WTC11 (cell line): ENCODE measurements around the gene RPL36. TPM values are rescaled to one million over a fixed set of nuclear protein-coding genes. Genes with fewer than 3 reads are reported as not detected.

ENCODE experiments used
- ATAC-seq: fragments of 200-7000 bp; cut with Tn5 transposase; 2 replicates; pipeline ENCODE4 v1.10.0; 2021; ENCODE audit warnings: mild to moderate bottlenecking, moderate library complexity
- CTCF ChIA-PET: fragments of 300-600 bp; sonication (Branson Sonifier 250); formaldehyde crosslinking; loops from one replicate; lab custom pipeline; 2021; ENCODE audit warnings: antibody characterized with exemption; lab: Charles Lee
- POLR2A ChIA-PET: fragments of 350-600 bp; sonication (Branson Sonifier 250); formaldehyde crosslinking; loops from one replicate; lab custom pipeline; 2021; ENCODE audit warnings: antibody characterized with exemption; lab: Charles Lee
- DNase-seq: peaks from one replicate; pipeline ENCODE4 v3.0.0; 2021; ENCODE audit warnings: low spot score
- H3K27ac Mint-ChIP-seq: 2 replicates; pipeline ENCODE4 v1.8.0; 2021; ENCODE audit warnings: mixed read lengths
- H3K27me3 Mint-ChIP-seq: 2 replicates; pipeline ENCODE4 v1.8.0; 2021; ENCODE audit warnings: low read depth, mild to moderate bottlenecking, moderate library complexity, mixed read lengths
- H3K36me3 Mint-ChIP-seq: 2 replicates; pipeline ENCODE4 v1.8.0; 2021; ENCODE audit warnings: mixed read lengths
- H3K4me1 Mint-ChIP-seq: 2 replicates; pipeline ENCODE4 v1.8.0; 2022; ENCODE audit warnings: mixed read lengths
- H3K4me3 Mint-ChIP-seq: 2 replicates; pipeline ENCODE4 v1.8.0; 2021; ENCODE audit warnings: mild to moderate bottlenecking, moderate library complexity, mixed read lengths
- H3K9me3 Mint-ChIP-seq: 2 replicates; pipeline ENCODE4 v1.8.0; 2021; ENCODE audit warnings: mixed read lengths
- CBFB ChIP-seq: sonication (generic); formaldehyde crosslinking; IDR thresholded peaks from 2 replicates; pipeline ENCODE4 v1.8.1; 2022; ENCODE audit warnings: mild to moderate bottlenecking, low read depth, missing genetic modification reagents
- FOXJ3 ChIP-seq: sonication (generic); formaldehyde crosslinking; IDR thresholded peaks from 2 replicates; pipeline ENCODE4 v1.9.0; 2021; ENCODE audit warnings: missing genetic modification reagents, mild to moderate bottlenecking, borderline replicate concordance
- GRHL2 ChIP-seq: fragments of 250-450 bp; sonication (Bioruptor Pico); IDR thresholded peaks from 2 replicates; pipeline ENCODE4 v1.8.0; 2022; ENCODE audit warnings: mild to moderate bottlenecking, moderate library complexity; ENCODE audit not compliant: insufficient replicate concordance, severe bottlenecking
- GTF2I ChIP-seq: fragments of 250-450 bp; sonication (Bioruptor Pico); conservative IDR thresholded peaks from 2 replicates; pipeline ENCODE4 v1.4.0; 2021; ENCODE audit warnings: mild to moderate bottlenecking
- JAZF1 ChIP-seq: fragments of 250-450 bp; sonication (Bioruptor Pico); IDR thresholded peaks from 2 replicates; pipeline ENCODE4 v1.9.0; 2021; ENCODE audit warnings: moderate library complexity, mild to moderate bottlenecking, inconsistent platforms
- MXD4 ChIP-seq: fragments of 250-450 bp; sonication (Bioruptor Pico); IDR thresholded peaks from 2 replicates; pipeline ENCODE4 v1.8.0; 2021; ENCODE audit warnings: mild to moderate bottlenecking, moderate library complexity, borderline replicate concordance
- MYBL2 ChIP-seq: sonication (generic); formaldehyde crosslinking; IDR thresholded peaks from 2 replicates; pipeline ENCODE4 v1.8.1; 2023; ENCODE audit warnings: mild to moderate bottlenecking, moderate library complexity, missing genetic modification reagents
- NR2C2 ChIP-seq: sonication (generic); formaldehyde crosslinking; IDR thresholded peaks from 2 replicates; pipeline ENCODE4 v1.8.0; 2022; ENCODE audit warnings: mild to moderate bottlenecking, missing genetic modification reagents
- NR3C1 ChIP-seq: sonication (generic); formaldehyde crosslinking; conservative IDR thresholded peaks from 2 replicates; pipeline ENCODE4 v1.8.1; 2023; ENCODE audit warnings: low read depth, mild to moderate bottlenecking, missing genetic modification reagents
- OVOL2 ChIP-seq: fragments of 250-450 bp; sonication (Bioruptor Pico); IDR thresholded peaks from 2 replicates; pipeline ENCODE4 v1.9.0; 2021; ENCODE audit warnings: mild to moderate bottlenecking, borderline replicate concordance
- PRRX2 ChIP-seq: fragments of 250-450 bp; sonication (Bioruptor Pico); IDR thresholded peaks from 2 replicates; pipeline ENCODE4 v1.8.0; 2021; ENCODE audit warnings: mild to moderate bottlenecking
- SP1 ChIP-seq: sonication (generic); formaldehyde crosslinking; conservative IDR thresholded peaks from 2 replicates; pipeline ENCODE4 v1.8.1; 2022; ENCODE audit warnings: missing genetic modification reagents
- ZBTB21 ChIP-seq: sonication (generic); formaldehyde crosslinking; IDR thresholded peaks from 2 replicates; pipeline ENCODE4 v1.8.1; 2023; ENCODE audit warnings: mild to moderate bottlenecking, missing genetic modification reagents, borderline replicate concordance
- ZNF138 ChIP-seq: sonication (generic); formaldehyde crosslinking; conservative IDR thresholded peaks from 2 replicates; pipeline ENCODE4 v1.8.1; 2022; ENCODE audit warnings: mild to moderate bottlenecking, moderate library complexity, missing genetic modification reagents
- ZNF263 ChIP-seq: sonication (generic); formaldehyde crosslinking; IDR thresholded peaks from 2 replicates; pipeline ENCODE4 v1.8.1; 2022; ENCODE audit warnings: low read depth, mild to moderate bottlenecking, moderate library complexity, missing genetic modification reagents
- total RNA-seq: library from RNA; stranded (reverse); gene quantifications from 3 replicates; pipeline ENCODE4 v1.2.3, GENCODE V29; 2021
- TF ChIP-seq, protein P1 (sequence below): sonication (generic); formaldehyde crosslinking; IDR thresholded peaks from 2 replicates; pipeline ENCODE4 v1.8.1; 2022; ENCODE audit warnings: missing genetic modification reagents, borderline replicate concordance
- TF ChIP-seq, protein P2 (sequence below): fragments of 250-450 bp; sonication (Bioruptor Pico); IDR thresholded peaks from 2 replicates; pipeline ENCODE4 v2.1.2; 2022; ENCODE audit warnings: mild to moderate bottlenecking, moderate library complexity
- TF ChIP-seq, protein P3 (sequence below): sonication (generic); formaldehyde crosslinking; IDR thresholded peaks from 2 replicates; pipeline ENCODE4 v1.8.1; 2023; ENCODE audit warnings: mild to moderate bottlenecking, missing genetic modification reagents, moderate library complexity
- TF ChIP-seq, protein P4 (sequence below): fragments of 250-450 bp; sonication (Bioruptor Pico); IDR thresholded peaks from 2 replicates; pipeline ENCODE4 v1.8.0; 2021; ENCODE audit warnings: mild to moderate bottlenecking

The RPL36 gene
- total RNA-seq, 1 experiment from 2014 or later = 1,080 TPM

DNA sequence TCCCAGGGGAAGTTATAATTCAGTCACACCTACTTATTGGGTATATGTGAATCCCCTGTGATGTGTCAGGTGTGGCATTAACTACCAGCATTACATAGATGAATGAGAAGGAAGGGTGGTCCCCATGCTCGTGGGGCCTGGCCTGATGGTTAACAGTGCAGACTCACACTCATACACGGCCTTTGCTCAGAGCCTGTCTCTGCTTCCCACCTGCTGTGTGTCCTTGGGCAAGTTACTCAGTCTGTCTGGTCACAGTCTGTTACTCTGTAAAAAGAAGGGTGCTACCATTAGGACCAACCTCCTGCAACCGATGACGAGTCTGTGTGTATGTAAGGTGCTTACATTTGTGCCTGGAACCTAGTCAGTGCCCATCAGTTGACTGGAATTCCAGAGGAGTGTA is 43.4 kb upstream of the RPL36 start:
- ChIA-PET POLR2A (no interaction called here), CTCF (no interaction called here)
- TF ChIP-seq, protein P1, sequence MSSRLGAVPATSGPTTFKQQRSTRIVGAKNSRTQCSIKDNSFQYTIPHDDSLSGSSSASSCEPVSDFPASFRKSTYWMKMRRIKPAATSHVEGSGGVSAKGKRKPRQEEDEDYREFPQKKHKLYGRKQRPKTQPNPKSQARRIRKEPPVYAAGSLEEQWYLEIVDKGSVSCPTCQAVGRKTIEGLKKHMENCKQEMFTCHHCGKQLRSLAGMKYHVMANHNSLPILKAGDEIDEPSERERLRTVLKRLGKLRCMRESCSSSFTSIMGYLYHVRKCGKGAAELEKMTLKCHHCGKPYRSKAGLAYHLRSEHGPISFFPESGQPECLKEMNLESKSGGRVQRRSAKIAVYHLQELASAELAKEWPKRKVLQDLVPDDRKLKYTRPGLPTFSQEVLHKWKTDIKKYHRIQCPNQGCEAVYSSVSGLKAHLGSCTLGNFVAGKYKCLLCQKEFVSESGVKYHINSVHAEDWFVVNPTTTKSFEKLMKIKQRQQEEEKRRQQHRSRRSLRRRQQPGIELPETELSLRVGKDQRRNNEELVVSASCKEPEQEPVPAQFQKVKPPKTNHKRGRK (CRISPR knock-in tag) = no peak
- H3K27ac Mint-ChIP-seq = no peak overlapping the region
- DNase-seq = no peak
- no peaks in the 10 kb centered on the region for H3K27me3 Mint-ChIP-seq
- no peak for ATAC-seq
- H3K9me3 Mint-ChIP-seq = no peaks in the 10 kb centered on the region
- peaks cover 91% of the 10 kb centered on the region for H3K36me3 Mint-ChIP-seq
- no peak overlapping the region for H3K4me3 Mint-ChIP-seq
- H3K4me1 Mint-ChIP-seq = no peaks in the 10 kb centered on the region

DNA sequence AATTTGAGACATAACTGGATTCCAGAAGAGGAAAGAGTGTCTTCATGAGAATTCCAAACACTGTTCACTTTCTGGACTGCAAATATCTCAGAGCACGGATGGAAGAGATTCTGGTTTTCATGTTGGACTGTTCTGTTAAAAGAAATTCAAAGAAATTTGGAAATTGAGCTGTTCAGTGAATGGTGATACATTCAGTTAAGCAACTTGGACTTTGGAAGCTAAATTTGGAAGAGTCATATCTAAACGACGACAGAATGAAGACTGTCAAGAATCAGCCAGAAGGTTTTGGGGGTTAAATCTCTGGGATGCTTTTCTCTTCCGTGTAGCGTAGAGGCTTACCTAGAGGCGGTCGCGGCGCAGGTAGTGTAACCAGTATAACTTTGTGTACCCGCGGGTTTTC is 41.6 kb upstream of the RPL36 start:
- TF ChIP-seq, protein P2, sequence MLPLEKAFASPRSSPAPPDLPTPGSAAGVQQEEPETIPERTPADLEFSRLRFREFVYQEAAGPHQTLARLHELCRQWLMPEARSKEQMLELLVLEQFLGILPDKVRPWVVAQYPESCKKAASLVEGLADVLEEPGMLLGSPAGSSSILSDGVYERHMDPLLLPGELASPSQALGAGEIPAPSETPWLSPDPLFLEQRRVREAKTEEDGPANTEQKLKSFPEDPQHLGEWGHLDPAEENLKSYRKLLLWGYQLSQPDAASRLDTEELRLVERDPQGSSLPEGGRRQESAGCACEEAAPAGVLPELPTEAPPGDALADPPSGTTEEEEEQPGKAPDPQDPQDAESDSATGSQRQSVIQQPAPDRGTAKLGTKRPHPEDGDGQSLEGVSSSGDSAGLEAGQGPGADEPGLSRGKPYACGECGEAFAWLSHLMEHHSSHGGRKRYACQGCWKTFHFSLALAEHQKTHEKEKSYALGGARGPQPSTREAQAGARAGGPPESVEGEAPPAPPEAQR = no peak
- TF ChIP-seq ZBTB21 (CRISPR knock-in tag) (no peak), ZNF263 (CRISPR knock-in tag) (no peak)
- ATAC-seq = no peak
- H3K9me3 Mint-ChIP-seq = no peaks in the 10 kb centered on the region
- peaks cover 90% of the 10 kb centered on the region for H3K36me3 Mint-ChIP-seq
- DNase-seq = no peak
- no peaks in the 10 kb centered on the region for H3K27me3 Mint-ChIP-seq
- ChIA-PET CTCF (no interaction called here), POLR2A (no interaction called here)
- no peak overlapping the region for H3K27ac Mint-ChIP-seq
- H3K4me1 Mint-ChIP-seq = no peaks in the 10 kb centered on the region
- H3K4me3 Mint-ChIP-seq = no peak overlapping the region

DNA sequence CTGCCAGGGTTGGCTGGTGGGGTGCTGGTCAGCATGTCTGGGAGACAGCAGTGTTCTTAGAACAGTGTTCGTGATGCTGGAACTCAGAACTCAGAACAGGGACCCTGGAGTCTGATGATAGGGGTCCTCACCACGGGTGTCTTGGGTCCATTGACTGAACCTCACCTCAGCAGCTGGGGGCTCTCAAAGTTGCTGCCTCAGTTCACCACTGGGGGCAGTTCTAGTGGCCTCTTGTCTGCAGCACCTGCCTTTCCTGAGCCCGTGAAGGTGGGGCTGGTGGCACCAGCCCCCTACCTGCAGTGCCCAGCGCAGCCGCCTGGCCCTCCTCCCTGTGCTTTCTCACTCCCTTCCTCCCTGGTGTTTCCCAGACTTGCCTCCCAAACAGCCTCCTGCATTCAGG is 38.7 kb upstream of the RPL36 start:
- TF ChIP-seq NR3C1 (CRISPR knock-in tag) = no peak
- no peak for TF ChIP-seq MYBL2 (CRISPR knock-in tag)
- TF ChIP-seq NR2C2 = no peak
- TF ChIP-seq SP1 (CRISPR knock-in tag) = no peak
- no peak for TF ChIP-seq OVOL2 (CRISPR knock-in tag)
- TF ChIP-seq, protein P3, sequence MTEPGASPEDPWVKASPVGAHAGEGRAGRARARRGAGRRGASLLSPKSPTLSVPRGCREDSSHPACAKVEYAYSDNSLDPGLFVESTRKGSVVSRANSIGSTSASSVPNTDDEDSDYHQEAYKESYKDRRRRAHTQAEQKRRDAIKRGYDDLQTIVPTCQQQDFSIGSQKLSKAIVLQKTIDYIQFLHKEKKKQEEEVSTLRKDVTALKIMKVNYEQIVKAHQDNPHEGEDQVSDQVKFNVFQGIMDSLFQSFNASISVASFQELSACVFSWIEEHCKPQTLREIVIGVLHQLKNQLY (CRISPR knock-in tag) = no peak
- TF ChIP-seq, protein P4, sequence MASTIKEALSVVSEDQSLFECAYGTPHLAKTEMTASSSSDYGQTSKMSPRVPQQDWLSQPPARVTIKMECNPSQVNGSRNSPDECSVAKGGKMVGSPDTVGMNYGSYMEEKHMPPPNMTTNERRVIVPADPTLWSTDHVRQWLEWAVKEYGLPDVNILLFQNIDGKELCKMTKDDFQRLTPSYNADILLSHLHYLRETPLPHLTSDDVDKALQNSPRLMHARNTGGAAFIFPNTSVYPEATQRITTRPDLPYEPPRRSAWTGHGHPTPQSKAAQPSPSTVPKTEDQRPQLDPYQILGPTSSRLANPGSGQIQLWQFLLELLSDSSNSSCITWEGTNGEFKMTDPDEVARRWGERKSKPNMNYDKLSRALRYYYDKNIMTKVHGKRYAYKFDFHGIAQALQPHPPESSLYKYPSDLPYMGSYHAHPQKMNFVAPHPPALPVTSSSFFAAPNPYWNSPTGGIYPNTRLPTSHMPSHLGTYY (CRISPR knock-in tag) = no peak
- TF ChIP-seq MXD4 = no peak
- no peak for TF ChIP-seq GRHL2 (CRISPR knock-in tag)
- no peak for TF ChIP-seq FOXJ3
- no peak for TF ChIP-seq ZNF138 (CRISPR knock-in tag)
- no peak for TF ChIP-seq GTF2I (CRISPR knock-in tag)
- TF ChIP-seq JAZF1 = no peak
- no peak for TF ChIP-seq CBFB (CRISPR knock-in tag)
- TF ChIP-seq PRRX2 (CRISPR knock-in tag) = no peak
- TF ChIP-seq, all 79 proteins: peak for 0
- DNase-seq = no peak
- ChIA-PET POLR2A (interaction anchor here (0.9 kb wide), 1 partner anchor 61 kb away, joined by 3 read pairs; no protein-coding TSS in a partner anchor), CTCF (interaction anchor here (1.0 kb wide), 1 partner anchor 35 kb away, joined by 3 read pairs; no protein-coding TSS in a partner anchor)
- H3K27ac Mint-ChIP-seq = no peak overlapping the region; the same call in 1 of the 2 replicates
- H3K36me3 Mint-ChIP-seq = peaks cover 84% of the 10 kb centered on the region
- ATAC-seq = peak; percentile 51
- H3K9me3 Mint-ChIP-seq = no peaks in the 10 kb centered on the region
- no peaks in the 10 kb centered on the region for H3K27me3 Mint-ChIP-seq
- H3K4me1 Mint-ChIP-seq = no peaks in the 10 kb centered on the region
- H3K4me3 Mint-ChIP-seq = no peak overlapping the region
